Mucosa of descending colon (tissue), 3 donors: ENCODE results near the gene PHF19. TPM values are rescaled to one million over a fixed set of nuclear protein-coding genes. Genes with fewer than 3 reads are reported as not detected.
A peak's percentile ranks its signal among the peaks of the same experiment; 100 is the strongest.

ENCODE experiments used
- ATAC-seq: fragments of 200-7000 bp; cut with Tn5 transposase; one replicate; pipeline ENCODE4 v1.9.1; 2020; ENCODE audit warnings: mild to moderate bottlenecking, moderate library complexity
- DNase-seq, 3 donors: peaks; one replicate each; pipeline ENCODE4 v3.0.0-alpha.2; 2020
- H3K36me3 ChIP-seq: fragments of 200-600 bp; one replicate; pipeline ENCODE4 v1.8.0; 2021; ENCODE audit warnings: low read depth, mild to moderate bottlenecking
- H3K4me1 ChIP-seq: fragments of 200-600 bp; one replicate; pipeline ENCODE4 v1.8.0; 2021; ENCODE audit warnings: low read depth, mild to moderate bottlenecking
- H3K4me3 ChIP-seq: fragments of 200-600 bp; one replicate; pipeline ENCODE4 v1.8.0; 2021; ENCODE audit warnings: mild to moderate bottlenecking
- H3K9me3 ChIP-seq: fragments of 200-600 bp; one replicate; pipeline ENCODE4 v1.8.0; 2021; ENCODE audit warnings: mild to moderate bottlenecking
- intact Hi-C, 2 donors: fragments of 100-400 bp; cut with DNase I in 1 of 2; cut with micrococcal nuclease in 1 of 2; formaldehyde crosslinking; loops; one replicate each; pipeline versions ENCODE4 v1.11.0 to v1.11.1; 2022; cut with DNase I, micrococcal nuclease
- total RNA-seq, 3 donors: library from RNA; stranded (reverse); fragmentation: NEBNext Ultra II Directional in 2 of 3; extraction: Animal tissue kit (Norgen Biotek cat#: 25700) in 2 of 3; gene quantifications; one replicate each; pipeline versions ENCODE4 v1.2.1 to v1.2.4, GENCODE V29; 2021 to 2023
- TF ChIP-seq, protein P1 (sequence below): fragments of 200-600 bp; IDR thresholded peaks from one replicate; pipeline ENCODE4 v1.8.0; 2022; ENCODE audit warnings: antibody characterized with exemption, mild to moderate bottlenecking
- donor health status: DM: no; HTN: no; CAD: no; lungs with moderate emphysema.
- donor health status: DM: no; HTN: no; CAD: no.
- donor health status: DM: no; HTN: yes; CAD: no.

PHF19 gene
- total RNA-seq, 3 donors from 2014 or later = 9.8 to 33.6 (median 26.6) TPM

GRCh38 chr9:120860083-120860482, 16.9 kb downstream of the PHF19 start:
- TF ChIP-seq, protein P1, sequence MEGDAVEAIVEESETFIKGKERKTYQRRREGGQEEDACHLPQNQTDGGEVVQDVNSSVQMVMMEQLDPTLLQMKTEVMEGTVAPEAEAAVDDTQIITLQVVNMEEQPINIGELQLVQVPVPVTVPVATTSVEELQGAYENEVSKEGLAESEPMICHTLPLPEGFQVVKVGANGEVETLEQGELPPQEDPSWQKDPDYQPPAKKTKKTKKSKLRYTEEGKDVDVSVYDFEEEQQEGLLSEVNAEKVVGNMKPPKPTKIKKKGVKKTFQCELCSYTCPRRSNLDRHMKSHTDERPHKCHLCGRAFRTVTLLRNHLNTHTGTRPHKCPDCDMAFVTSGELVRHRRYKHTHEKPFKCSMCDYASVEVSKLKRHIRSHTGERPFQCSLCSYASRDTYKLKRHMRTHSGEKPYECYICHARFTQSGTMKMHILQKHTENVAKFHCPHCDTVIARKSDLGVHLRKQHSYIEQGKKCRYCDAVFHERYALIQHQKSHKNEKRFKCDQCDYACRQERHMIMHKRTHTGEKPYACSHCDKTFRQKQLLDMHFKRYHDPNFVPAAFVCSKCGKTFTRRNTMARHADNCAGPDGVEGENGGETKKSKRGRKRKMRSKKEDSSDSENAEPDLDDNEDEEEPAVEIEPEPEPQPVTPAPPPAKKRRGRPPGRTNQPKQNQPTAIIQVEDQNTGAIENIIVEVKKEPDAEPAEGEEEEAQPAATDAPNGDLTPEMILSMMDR = no peak
- H3K36me3 ChIP-seq = no peaks in the 10 kb centered on the region
- ATAC-seq (no peak), DNase-seq (no peak)
- no peak overlapping the region for H3K4me3 ChIP-seq
- H3K4me1 ChIP-seq = no peaks in the 10 kb centered on the region
- intact Hi-C loops = no loop called here
- H3K9me3 ChIP-seq = no peaks in the 10 kb centered on the region

DNA sequence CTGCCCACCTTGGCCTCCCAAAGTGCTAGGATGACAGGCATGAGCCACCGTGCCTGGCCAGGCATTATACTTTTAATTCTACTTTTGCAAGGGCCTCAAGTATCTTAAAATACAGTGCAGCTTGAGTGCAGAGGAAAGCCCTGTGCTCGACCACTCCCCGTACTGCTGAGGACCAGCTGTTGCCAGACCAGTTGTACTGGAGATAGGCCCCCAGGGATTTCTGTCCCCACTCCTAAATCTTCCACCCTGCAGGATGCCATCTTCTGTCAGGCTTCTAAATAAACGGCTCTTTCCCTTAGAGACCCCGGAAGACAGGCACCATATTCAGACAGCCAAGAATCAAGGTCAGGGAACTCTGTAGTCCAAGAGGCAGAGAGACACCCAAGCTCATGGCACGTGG, 17.6 kb downstream of the PHF19 start:
- no peaks in the 10 kb centered on the region for H3K4me1 ChIP-seq
- no peaks in the 10 kb centered on the region for H3K36me3 ChIP-seq
- TF ChIP-seq, protein P1 = no peak
- DNase-seq (no peak), ATAC-seq (no peak)
- intact Hi-C loops = no loop called here
- H3K9me3 ChIP-seq = no peaks in the 10 kb centered on the region
- no peak overlapping the region for H3K4me3 ChIP-seq

DNA sequence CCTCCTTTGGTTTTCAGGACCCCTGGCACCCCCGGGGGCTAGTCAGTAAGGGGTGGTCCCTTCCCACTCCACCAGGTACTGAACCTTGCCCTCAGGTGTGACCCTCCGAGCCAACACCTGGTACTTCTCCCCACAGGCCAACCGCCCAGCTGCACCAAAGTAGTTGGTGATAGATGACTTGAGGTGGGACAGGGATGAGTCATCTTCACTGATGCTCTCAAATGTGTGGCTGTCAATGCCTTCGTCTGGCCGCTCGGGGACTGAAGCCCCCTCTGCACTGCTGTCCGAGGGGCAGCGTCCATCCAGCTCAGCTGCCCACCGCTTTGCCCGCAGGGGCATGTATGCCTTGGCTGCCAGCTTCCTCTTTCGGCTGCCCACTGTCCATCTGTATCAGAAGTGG, 19.1 kb downstream of the PHF19 start:
- no peaks in the 10 kb centered on the region for H3K36me3 ChIP-seq
- no peaks in the 10 kb centered on the region for H3K9me3 ChIP-seq
- intact Hi-C loops = no loop called here
- DNase-seq (no peak), ATAC-seq (no peak)
- no peak overlapping the region for H3K4me3 ChIP-seq
- TF ChIP-seq, protein P1 = no peak
- no peaks in the 10 kb centered on the region for H3K4me1 ChIP-seq

GRCh38 chr9:120857481-120857880, 19.5 kb downstream of the PHF19 start:
- ATAC-seq = peak; percentile 50
- intact Hi-C loops = no loop called here
- H3K36me3 ChIP-seq = no peaks in the 10 kb centered on the region

GRCh38 chr9:120856700-120857099, 20.3 kb downstream of the PHF19 start:
- TF ChIP-seq, protein P1 = no peak
- intact Hi-C loops = no loop called here
- peak; percentile 76 to 83 (median 81) for DNase-seq
- peak; percentile 90 for ATAC-seq
- Histone ChIP-seq H3K36me3 (no peaks in the 10 kb centered on the region), H3K9me3 (no peaks in the 10 kb centered on the region), H3K4me1 (no peaks in the 10 kb centered on the region), H3K4me3 (no peak overlapping the region)

More at GRCh38 chr9:120857481-120857880, 19.5 kb downstream of the PHF19 start:
- DNase-seq = no peak
- Histone ChIP-seq H3K9me3 (no peaks in the 10 kb centered on the region), H3K4me3 (no peak overlapping the region), H3K4me1 (no peaks in the 10 kb centered on the region)
- TF ChIP-seq, protein P1 = no peak
